ENCODE measurements around the gene GDF15. TPM values are rescaled to one million over a fixed set of nuclear protein-coding genes. Genes with fewer than 3 reads are reported as not detected.
"Not testable (repeated sequence)": the region's sequence is repeated elsewhere in the genome, so short reads cannot be mapped to it uniquely, and the experiment has no call there.

GDF15 gene
- total RNA-seq, 1 donor from 2014 or later = 528 TPM

- DNase-seq (ENCODE audit: extremely low read depth, low read depth, low spot score) = no peak
Measured at GRCh38 chr19:18390065-18390907, 4.3 kb downstream of the GDF15 start.

- DNase-seq (ENCODE audit: extremely low read depth, low read depth, low spot score) = no peak
Measured at GRCh38 chr19:18391509-18392075, 5.6 kb downstream of the GDF15 start.

GRCh38 chr19:18392417-18392816, 6.5 kb downstream of the GDF15 start:
- DNase-seq (ENCODE audit: extremely low read depth, low read depth, low spot score) = no peak

GRCh38 chr19:18392926-18393325, 7.0 kb downstream of the GDF15 start:
- DNase-seq (ENCODE audit: extremely low read depth, low read depth, low spot score) = no peak

- no peak for DNase-seq (ENCODE audit: extremely low read depth, low read depth, low spot score)
Measured at GRCh38 chr19:18393836-18394235, 7.9 kb downstream of the GDF15 start.

GRCh38 chr19:18396471-18397241, 10.7 kb downstream of the GDF15 start:
- no peak for DNase-seq (ENCODE audit: extremely low read depth, low read depth, low spot score)

- no peak for DNase-seq (ENCODE audit: extremely low read depth, low read depth, low spot score)
Measured at GRCh38 chr19:18397242-18398202, 11.6 kb downstream of the GDF15 start, which contains the start of gene LRRC25. LRRC25 (minus strand) TSS chr19:18397622; CDS start chr19:18396963, 659 bp downstream.

GRCh38 chr19:18399008-18399407, 13.1 kb downstream of the GDF15 start:
- no peak for DNase-seq (ENCODE audit: extremely low read depth, low read depth, low spot score)

- no peak for DNase-seq (ENCODE audit: extremely low read depth, low read depth, low spot score)
Measured at GRCh38 chr19:18401580-18402112, 15.7 kb downstream of the GDF15 start.

- DNase-seq (ENCODE audit: extremely low read depth, low read depth, low spot score) = not testable (repeated sequence)
Measured at GRCh38 chr19:18402455-18403248, 16.7 kb downstream of the GDF15 start.

GRCh38 chr19:18405754-18406153, 19.8 kb downstream of the GDF15 start:
- DNase-seq (ENCODE audit: extremely low read depth, low read depth, low spot score) = not testable (repeated sequence)

GRCh38 chr19:18406749-18407148, 20.8 kb downstream of the GDF15 start:
- no peak for DNase-seq (ENCODE audit: extremely low read depth, low read depth, low spot score)

GRCh38 chr19:18408053-18408476, 22.1 kb downstream of the GDF15 start:
- no peak for DNase-seq (ENCODE audit: extremely low read depth, low read depth, low spot score)

GRCh38 chr19:18412610-18413239, 26.8 kb downstream of the GDF15 start:
- DNase-seq (ENCODE audit: extremely low read depth, low read depth, low spot score) = no peak

- DNase-seq (ENCODE audit: extremely low read depth, low read depth, low spot score) = no peak
Measured at GRCh38 chr19:18414504-18415177, 28.7 kb downstream of the GDF15 start.

GRCh38 chr19:18415178-18415867, 29.4 kb downstream of the GDF15 start:
- DNase-seq (ENCODE audit: extremely low read depth, low read depth, low spot score) = no peak

- no peak for DNase-seq (ENCODE audit: extremely low read depth, low read depth, low spot score)
Measured at GRCh38 chr19:18416778-18417249, 30.9 kb downstream of the GDF15 start.
